Measurements from ENCODE around the gene GPR135.

DNA sequence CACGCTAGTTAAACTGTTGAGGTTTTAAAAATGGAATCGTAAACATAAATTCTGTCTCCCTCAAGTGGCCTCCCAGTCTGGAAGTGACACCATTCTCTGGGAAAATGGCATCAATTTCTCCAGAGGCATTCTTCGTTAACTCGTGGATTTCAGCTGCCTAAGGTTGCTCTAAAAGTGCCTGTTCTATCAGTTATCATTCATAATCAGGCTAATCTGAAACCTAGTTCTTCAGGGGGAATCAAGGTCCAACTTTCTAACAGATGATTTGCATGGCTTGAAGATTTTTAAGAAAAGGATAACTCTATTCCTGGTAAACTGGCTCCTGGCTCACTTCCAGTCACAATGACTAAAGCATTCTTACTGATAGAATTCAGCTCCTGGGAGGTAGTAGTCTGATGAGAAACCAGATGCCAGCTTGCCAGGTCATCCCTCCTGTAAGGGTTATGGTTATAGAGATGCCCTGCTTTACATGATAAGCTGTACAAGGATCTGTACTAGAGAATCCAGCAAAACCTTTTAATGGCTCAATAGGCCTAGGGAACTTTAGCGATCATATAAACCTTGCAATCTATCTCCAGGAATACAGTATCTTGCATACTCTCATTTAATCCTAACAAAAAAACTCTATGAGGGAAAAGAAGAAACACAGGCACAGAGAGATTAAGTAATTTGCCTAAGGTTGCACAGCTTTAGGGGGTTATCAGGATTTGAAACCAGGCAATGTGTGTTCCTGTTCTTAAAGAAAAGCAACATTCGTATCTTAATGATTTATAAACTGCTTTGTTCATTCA lies 17.6 kb upstream of the GPR135 start:
- TF ChIP-seq, protein P1, sequence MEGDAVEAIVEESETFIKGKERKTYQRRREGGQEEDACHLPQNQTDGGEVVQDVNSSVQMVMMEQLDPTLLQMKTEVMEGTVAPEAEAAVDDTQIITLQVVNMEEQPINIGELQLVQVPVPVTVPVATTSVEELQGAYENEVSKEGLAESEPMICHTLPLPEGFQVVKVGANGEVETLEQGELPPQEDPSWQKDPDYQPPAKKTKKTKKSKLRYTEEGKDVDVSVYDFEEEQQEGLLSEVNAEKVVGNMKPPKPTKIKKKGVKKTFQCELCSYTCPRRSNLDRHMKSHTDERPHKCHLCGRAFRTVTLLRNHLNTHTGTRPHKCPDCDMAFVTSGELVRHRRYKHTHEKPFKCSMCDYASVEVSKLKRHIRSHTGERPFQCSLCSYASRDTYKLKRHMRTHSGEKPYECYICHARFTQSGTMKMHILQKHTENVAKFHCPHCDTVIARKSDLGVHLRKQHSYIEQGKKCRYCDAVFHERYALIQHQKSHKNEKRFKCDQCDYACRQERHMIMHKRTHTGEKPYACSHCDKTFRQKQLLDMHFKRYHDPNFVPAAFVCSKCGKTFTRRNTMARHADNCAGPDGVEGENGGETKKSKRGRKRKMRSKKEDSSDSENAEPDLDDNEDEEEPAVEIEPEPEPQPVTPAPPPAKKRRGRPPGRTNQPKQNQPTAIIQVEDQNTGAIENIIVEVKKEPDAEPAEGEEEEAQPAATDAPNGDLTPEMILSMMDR (conservative IDR thresholded peaks at IDR 0.05; ENCODE audit: low read depth, low read length) = no peak
- TF ChIP-seq EZH2 (IDR thresholded peaks at IDR 0.05; ENCODE audit: borderline replicate concordance, low read depth, low read length, poor library complexity, severe bottlenecking) = no peak

All from A673 (cell line).